ENCODE measurements around the gene DYNLT4.
"Not testable (repeated sequence)": the region's sequence is repeated elsewhere in the genome, so short reads cannot be mapped to it uniquely, and the experiment has no call there.

Gene DYNLT4

GRCh38 chr1:44828841-44829440, 21.8 kb upstream of the DYNLT4 start:
- DNase-seq (ENCODE audit: low spot score): no peak

- no peak for DNase-seq (ENCODE audit: low spot score)
Measured at GRCh38 chr1:44828003-44828651, 21.0 kb upstream of the DYNLT4 start.

DNA sequence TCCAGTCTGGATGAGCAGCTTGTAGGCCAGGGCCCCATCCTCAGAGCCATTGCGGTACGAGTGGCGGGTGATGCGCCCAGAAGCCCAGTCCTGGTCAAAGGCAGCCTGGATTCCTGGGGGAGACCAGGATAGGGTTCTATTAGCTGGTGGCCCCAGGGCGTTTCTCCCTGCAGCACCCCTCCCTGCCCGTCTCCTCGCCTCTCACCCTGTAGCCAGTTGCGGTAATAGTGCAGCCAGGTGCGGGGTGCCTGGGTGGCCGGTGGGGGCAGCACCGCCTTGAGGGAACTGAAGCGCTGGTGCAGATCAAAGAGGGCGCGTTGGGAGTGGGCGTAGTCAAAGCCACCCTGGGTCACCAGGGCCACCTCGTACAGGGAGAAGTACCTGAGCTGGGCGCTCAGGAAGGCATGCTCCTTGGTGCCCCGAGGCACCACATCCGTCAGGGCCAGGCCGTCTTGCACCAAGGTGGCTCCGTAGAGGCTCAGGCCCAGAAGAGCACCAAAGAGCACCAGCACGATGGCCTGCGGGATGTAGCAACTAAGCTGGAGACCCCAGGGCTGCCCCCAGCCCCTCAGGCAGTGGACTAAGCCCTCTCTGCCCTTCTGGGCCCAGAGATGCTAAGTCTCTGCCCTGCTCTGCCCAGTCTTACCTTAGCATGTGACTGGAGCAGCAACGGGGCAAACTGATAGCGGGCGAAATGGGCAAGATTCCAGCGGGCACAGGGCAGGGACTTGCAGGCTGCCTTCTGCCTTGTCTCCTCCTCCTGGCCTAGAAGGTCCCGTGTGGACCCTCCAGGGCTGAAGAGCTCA, 20.2 kb upstream of the DYNLT4 start:
- DNase-seq (ENCODE audit: low spot score): no peak

GRCh38 chr1:44826375-44827196, 19.4 kb upstream of the DYNLT4 start:
- peak; percentile 65 for DNase-seq (ENCODE audit: low spot score)

- not testable (repeated sequence) for DNase-seq (ENCODE audit: low spot score)
Measured at GRCh38 chr1:44824392-44824791, 17.2 kb upstream of the DYNLT4 start.

GRCh38 chr1:44822981-44823451, 15.9 kb upstream of the DYNLT4 start:
- no peak for DNase-seq (ENCODE audit: low spot score)

- DNase-seq (ENCODE audit: low spot score): no peak
Measured at GRCh38 chr1:44822131-44822701, 15.1 kb upstream of the DYNLT4 start.

- DNase-seq (ENCODE audit: low spot score): no peak
Measured at GRCh38 chr1:44821240-44821715, 14.1 kb upstream of the DYNLT4 start.

DNA sequence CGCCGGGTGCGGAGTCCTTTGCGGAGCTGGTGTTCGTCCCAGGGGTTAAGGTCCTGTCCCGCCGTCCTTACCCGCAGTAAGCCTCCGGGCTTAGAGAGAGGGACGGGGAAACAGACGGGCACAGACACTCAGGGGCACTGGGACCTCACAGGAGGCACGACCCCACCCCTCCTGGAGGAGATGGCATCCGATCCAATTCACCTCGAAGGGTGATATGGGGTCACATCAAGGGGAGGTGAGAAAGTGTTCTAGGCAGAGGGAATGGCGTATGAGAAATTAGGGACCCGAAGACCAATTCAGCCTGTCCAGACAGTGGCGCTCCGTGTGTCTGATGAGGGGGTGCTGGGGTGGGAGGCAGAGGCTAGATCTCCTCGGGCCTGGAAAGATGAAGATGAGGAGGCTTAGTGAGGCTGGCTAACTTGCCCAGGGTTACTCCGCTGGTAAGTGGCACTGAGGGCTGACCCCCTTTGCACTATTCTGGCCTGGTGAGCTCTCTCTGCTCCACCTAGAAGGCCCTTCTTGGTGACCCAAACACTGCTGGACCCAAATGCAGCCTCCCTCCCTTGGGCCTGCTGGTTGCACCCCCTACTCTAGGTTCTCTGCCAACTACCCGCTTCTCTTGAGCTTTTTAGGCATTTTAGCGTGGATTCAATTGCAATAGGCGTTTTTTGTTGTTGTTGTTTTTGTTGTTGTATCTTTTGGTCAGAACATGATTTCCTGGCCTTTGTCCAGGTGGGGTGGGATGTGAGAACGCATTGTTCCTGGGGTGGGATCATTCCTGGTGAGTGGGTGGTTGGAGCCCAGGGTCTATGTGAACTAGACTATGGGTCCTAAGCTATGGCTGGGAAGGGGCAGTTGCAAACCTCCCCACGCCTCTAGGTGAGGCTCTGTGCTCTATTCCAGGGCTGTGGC, 13.4 kb upstream of the DYNLT4 start:
- DNase-seq (ENCODE audit: low spot score): no peak

GRCh38 chr1:44819608-44820327, 12.6 kb upstream of the DYNLT4 start:
- DNase-seq (ENCODE audit: low spot score): peak; percentile 89

- DNase-seq (ENCODE audit: low spot score): no peak
Measured at GRCh38 chr1:44819196-44819607, 12.1 kb upstream of the DYNLT4 start.

DNA sequence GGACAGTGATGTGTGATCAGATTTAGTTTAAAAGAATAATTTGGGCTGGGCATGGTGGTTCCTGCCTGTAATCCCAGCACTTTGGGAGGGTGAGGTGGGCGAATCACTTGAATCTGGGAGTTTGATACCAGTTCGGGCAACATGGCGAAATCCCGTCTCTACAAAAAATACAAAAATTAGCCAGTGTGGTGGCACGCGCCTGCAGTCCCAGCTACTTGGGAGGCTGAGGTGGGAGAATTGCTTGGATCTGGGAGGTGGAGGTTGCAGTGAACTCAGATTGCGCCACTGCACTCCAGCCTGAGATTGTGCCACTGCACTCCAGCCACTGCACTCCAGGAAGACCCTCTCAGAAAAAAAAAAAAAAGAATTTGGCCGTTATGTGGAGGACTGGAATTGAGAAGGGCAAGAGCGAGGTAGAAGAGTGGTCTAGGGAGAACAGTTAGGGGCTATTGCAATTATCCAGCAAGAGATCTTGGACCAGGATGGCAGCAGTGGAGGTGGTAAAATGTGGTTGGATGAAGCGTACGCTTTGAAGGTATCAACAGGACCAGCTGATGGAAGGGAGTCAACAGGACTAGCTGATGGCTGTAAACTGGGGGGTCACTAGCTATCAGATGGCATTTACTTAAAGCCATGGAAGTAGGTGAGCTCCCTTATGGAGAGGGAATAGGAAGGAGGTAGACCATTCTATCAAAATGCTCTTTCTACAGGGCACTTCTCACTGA, 10.8 kb upstream of the DYNLT4 start:
- DNase-seq (ENCODE audit: low spot score): no peak

DNA sequence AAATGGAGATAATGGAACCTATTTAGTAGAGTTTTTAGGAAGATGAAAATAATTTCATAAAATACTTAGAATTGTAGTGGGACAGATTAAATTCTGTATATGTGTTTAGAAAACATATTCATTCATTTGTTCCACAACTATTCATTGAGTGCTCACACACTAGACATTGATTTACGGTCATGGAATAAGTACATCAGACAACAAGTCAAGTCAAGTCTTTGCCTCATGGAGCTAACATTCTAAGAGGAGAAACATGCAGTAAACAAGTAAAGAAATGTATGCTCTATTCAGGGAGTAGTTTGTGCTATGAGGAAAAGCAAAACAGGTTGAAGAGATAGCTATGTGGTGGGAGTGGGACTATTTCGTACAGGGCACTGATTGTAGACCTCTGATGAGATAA, 10.2 kb upstream of the DYNLT4 start:
- no peak for DNase-seq (ENCODE audit: low spot score)

DNA sequence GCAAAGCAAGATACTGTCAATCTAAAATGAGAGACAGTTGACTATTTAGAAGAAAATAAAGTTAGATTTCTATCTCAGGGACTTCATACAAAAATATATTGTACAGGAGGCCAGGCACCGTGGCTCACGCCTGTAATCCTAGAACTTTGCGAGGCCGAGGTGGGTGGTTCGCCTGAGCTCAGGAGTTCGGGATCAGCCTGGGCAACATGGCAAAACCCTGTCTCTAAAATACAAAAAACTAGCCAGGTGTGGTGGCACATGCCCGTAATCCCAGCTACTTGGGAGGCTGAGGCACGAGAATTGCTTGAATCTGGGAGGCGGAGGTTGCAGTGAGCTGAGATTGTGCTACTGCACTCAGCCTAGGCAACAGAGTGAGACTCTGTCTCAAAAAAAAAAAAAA, 8.8 kb upstream of the DYNLT4 start:
- DNase-seq (ENCODE audit: low spot score): not testable (repeated sequence)

- DNase-seq (ENCODE audit: low spot score): no peak
Measured at GRCh38 chr1:44812822-44813543, 5.8 kb upstream of the DYNLT4 start.

DNA sequence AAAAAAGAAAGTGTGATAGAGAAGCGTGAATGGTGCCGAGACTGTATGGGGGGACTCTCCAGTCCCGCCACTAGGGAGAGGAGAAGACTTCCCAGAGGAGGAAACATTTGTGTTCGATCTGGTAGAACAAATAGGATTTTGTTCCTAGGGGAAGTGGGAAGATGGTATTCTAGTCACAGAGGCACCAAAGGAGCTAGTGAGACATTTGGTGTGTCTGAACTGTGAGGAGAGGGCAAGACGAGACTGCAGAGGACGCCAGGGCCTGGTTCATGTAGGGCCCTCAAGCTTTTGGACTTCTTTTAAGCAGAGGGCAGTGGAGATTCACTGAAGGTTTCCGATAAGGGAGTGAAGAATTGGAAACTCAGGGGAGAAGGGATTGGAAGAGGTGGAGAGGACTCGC, 4.1 kb upstream of the DYNLT4 start:
- no peak for DNase-seq (ENCODE audit: low spot score)

GRCh38 chr1:44810762-44811105, 3.6 kb upstream of the DYNLT4 start:
- DNase-seq (ENCODE audit: low spot score): not testable (repeated sequence)

DNA sequence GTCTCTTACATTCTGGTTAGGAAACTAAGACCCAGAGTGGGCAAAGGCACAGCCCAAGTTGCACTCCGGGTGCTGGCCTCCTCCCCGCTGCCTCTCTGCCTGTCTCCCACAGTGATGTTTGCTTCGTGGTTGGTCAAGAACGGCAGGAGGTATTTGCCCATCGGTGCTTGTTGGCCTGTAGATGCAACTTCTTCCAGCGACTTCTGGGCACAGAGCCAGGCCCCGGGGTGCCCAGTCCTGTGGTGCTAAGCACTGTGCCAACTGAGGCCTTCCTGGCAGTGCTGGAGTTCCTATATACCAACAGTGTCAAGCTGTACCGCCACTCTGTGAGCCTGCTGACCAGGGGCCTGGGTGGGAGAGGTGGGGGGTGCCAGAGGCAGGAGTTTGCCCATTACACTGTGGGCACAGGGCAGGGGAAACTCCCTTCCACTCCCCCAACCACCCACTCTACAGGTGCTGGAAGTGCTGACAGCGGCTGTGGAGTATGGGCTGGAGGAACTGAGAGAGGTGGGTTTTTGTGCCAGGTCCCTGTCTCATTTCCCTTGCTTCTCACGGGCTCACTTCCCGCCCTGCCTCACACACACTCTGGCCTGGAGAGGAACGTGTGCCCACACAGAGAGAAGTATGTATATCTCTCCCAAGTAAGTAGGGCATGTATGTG, 3.1 kb upstream of the DYNLT4 start:
- DNase-seq (ENCODE audit: low spot score): peak; percentile 47
